ENCODE results near the gene CTNNB1. TPM values are rescaled to one million over a fixed set of nuclear protein-coding genes. Genes with fewer than 3 reads are reported as not detected.

CTNNB1 gene
- total RNA-seq, 2 experiments from 2014 or later, result 157 to 201 TPM

GRCh38 chr3:41210966-41211365 lies 11.7 kb downstream of the CTNNB1 start:
- BruUV-seq (replicated peaks), result no TSS peak
- peaks cover 68% of the 10 kb centered on the region for H4K20me1 ChIP-seq (ENCODE audit: insufficient read depth, low read length)
- no peak overlapping the region for H3K4me2 ChIP-seq (ENCODE audit: low read length)
- no peak overlapping the region for H3K4me3 ChIP-seq (ENCODE audit: low read depth, low read length, poor library complexity, severe bottlenecking)
- TF ChIP-seq CTCF (conservative IDR thresholded peaks at IDR 0.05; ENCODE audit: low read length) (no peak), EZH2phosphoT487 (IDR thresholded peaks at IDR 0.05; ENCODE audit: borderline replicate concordance, low read depth, low read length) (no peak)
- H3K9me3 ChIP-seq (ENCODE audit: low read length), result no peaks in the 10 kb centered on the region
- H3K4me1 ChIP-seq (ENCODE audit: insufficient read depth, low read length, poor library complexity, severe bottlenecking), result peaks cover 12% of the 10 kb centered on the region
- H3K9me2 ChIP-seq (ENCODE audit: insufficient read depth, low read length), result no peaks in the 10 kb centered on the region
- H3K27ac ChIP-seq (ENCODE audit: low read depth, low read length, poor library complexity, severe bottlenecking), result no peak overlapping the region
- H3K36me3 ChIP-seq (ENCODE audit: insufficient read depth, low read length), result peaks cover 54% of the 10 kb centered on the region
- POLR2A ChIA-PET, result interaction anchor here (1.0 to 2.8 kb wide), 4 partner anchors 8 to 18 kb away, joined by 3 to 10 read pairs (median 7); partner anchors contain the start of gene CTNNB1
- intact Hi-C loops (cut with micrococcal nuclease; ENCODE audit: unreplicated experiment), result no loop called here
- CTCF ChIA-PET (ENCODE audit: unreplicated experiment), result no interaction called here
- H3K79me2 ChIP-seq (ENCODE audit: insufficient read depth, low read depth, low read length), result peaks cover 100% of the 10 kb centered on the region
- DNase-seq (ENCODE audit: low spot score), result no peak
- H2AFZ ChIP-seq (ENCODE audit: low read length), result no peak overlapping the region

GRCh38 chr3:41212088-41212487 lies 12.8 kb downstream of the CTNNB1 start:
- Histone ChIP-seq H3K4me1 (ENCODE audit: insufficient read depth, low read length, poor library complexity, severe bottlenecking) (peaks cover 12% of the 10 kb centered on the region), H3K9me3 (ENCODE audit: low read length) (no peaks in the 10 kb centered on the region), H3K4me2 (ENCODE audit: low read length) (no peak overlapping the region), H3K9me2 (ENCODE audit: insufficient read depth, low read length) (no peaks in the 10 kb centered on the region), H3K4me3 (ENCODE audit: low read depth, low read length, poor library complexity, severe bottlenecking) (no peak overlapping the region), H4K20me1 (ENCODE audit: insufficient read depth, low read length) (peaks cover 68% of the 10 kb centered on the region), H2AFZ (ENCODE audit: low read length) (no peak overlapping the region), H3K27ac (ENCODE audit: low read depth, low read length, poor library complexity, severe bottlenecking) (no peak overlapping the region), H3K79me2 (ENCODE audit: insufficient read depth, low read depth, low read length) (peaks cover 100% of the 10 kb centered on the region), H3K36me3 (ENCODE audit: insufficient read depth, low read length) (peaks cover 52% of the 10 kb centered on the region)
- DNase-seq (ENCODE audit: low spot score), result no peak
- ChIA-PET CTCF (ENCODE audit: unreplicated experiment) (interaction anchor here (0.9 kb wide), 1 partner anchor 10 kb away, joined by 3 read pairs; no protein-coding TSS in a partner anchor), POLR2A (interaction anchor here (0.6 to 1.4 kb wide), 2 partner anchors 12 to 279 kb away, joined by 3 to 6 read pairs; no protein-coding TSS in a partner anchor)
- BruUV-seq (replicated peaks), result no TSS peak
- intact Hi-C loops (cut with micrococcal nuclease; ENCODE audit: unreplicated experiment), result no loop called here
- TF ChIP-seq CTCF (conservative IDR thresholded peaks at IDR 0.05; ENCODE audit: low read length), result no peak
- no peak for TF ChIP-seq EZH2phosphoT487 (IDR thresholded peaks at IDR 0.05; ENCODE audit: borderline replicate concordance, low read depth, low read length)

GRCh38 chr3:41213588-41213987 lies 14.3 kb downstream of the CTNNB1 start:
- CTCF ChIA-PET (ENCODE audit: unreplicated experiment), result no interaction called here
- peaks cover 12% of the 10 kb centered on the region for H3K4me1 ChIP-seq (ENCODE audit: insufficient read depth, low read length, poor library complexity, severe bottlenecking)

More at GRCh38 chr3:41213588-41213987, 14.3 kb downstream of the CTNNB1 start:
- Histone ChIP-seq H3K9me2 (ENCODE audit: insufficient read depth, low read length) (no peaks in the 10 kb centered on the region), H2AFZ (ENCODE audit: low read length) (no peak overlapping the region), H4K20me1 (ENCODE audit: insufficient read depth, low read length) (peaks cover 68% of the 10 kb centered on the region), H3K79me2 (ENCODE audit: insufficient read depth, low read depth, low read length) (peaks cover 100% of the 10 kb centered on the region), H3K9me3 (ENCODE audit: low read length) (peaks cover 4% of the 10 kb centered on the region; the same call in 1 of the 2 replicates), H3K4me2 (ENCODE audit: low read length) (no peak overlapping the region), H3K36me3 (ENCODE audit: insufficient read depth, low read length) (peaks cover 45% of the 10 kb centered on the region), H3K4me3 (ENCODE audit: low read depth, low read length, poor library complexity, severe bottlenecking) (no peak overlapping the region), H3K27ac (ENCODE audit: low read depth, low read length, poor library complexity, severe bottlenecking) (no peak overlapping the region)
- POLR2A ChIA-PET, result interaction anchor here (0.6 to 1.7 kb wide), 9 partner anchors 10 to 581 kb away, joined by 3 to 5 read pairs (median 4); partner anchors contain the start of gene CTNNB1
- intact Hi-C loops (cut with micrococcal nuclease; ENCODE audit: unreplicated experiment), result no loop called here
- no peak for DNase-seq (ENCODE audit: low spot score)
- BruUV-seq (replicated peaks), result no TSS peak
- no peak for TF ChIP-seq CTCF (conservative IDR thresholded peaks at IDR 0.05; ENCODE audit: low read length)
- TF ChIP-seq EZH2phosphoT487 (IDR thresholded peaks at IDR 0.05; ENCODE audit: borderline replicate concordance, low read depth, low read length), result no peak

Data from OCI-LY7 (cell line).